ELR (cell line): Measurements from ENCODE around the gene CD209.
"Not testable (repeated sequence)": the region's sequence is repeated elsewhere in the genome, so short reads cannot be mapped to it uniquely, and the experiment has no call there.

Source experiments
- DNase-seq: peaks from one replicate; pipeline ENCODE4 v3.0.0-alpha.2; 2015; ENCODE audit warnings: low read depth

CD209 gene

DNA sequence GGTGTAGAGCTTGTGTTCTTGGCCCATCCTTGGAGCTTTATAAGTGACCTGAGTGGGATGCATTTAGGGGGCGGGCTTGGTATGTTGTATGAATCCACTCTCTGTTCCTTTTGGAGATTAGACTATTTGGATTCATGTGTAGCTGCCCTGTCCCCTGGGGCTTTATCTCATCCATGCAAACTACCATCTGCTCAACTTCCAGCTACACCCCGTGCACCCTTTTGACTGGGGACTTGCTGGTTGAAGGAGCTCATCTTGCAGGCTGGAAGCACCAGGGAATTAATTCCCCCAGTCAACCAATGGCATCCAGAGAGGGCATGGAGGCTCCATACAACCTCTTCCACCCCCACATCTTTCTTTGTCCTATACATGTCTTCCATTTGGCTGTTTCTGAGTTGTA, 21.8 kb upstream of the CD209 start:
- DNase-seq, result no peak

DNA sequence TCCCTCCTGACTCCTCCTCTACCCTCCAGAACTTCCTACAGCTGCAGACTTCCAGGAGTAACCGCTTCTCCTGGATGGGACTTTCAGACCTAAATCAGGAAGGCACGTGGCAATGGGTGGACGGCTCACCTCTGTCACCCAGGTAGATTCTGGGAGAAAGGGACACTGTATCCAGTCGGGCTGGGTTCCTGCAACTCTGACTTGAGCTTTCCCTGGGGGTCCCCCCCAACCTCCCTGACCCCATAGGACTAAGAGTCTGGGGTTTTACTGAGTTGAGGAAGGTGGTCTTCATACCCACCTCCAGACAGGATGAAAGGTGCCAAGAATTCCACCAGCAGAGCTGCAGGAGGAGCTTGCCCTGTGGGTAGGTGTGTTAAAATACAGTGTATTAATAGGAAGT, 20.2 kb upstream of the CD209 start:
- no peak for DNase-seq

DNA sequence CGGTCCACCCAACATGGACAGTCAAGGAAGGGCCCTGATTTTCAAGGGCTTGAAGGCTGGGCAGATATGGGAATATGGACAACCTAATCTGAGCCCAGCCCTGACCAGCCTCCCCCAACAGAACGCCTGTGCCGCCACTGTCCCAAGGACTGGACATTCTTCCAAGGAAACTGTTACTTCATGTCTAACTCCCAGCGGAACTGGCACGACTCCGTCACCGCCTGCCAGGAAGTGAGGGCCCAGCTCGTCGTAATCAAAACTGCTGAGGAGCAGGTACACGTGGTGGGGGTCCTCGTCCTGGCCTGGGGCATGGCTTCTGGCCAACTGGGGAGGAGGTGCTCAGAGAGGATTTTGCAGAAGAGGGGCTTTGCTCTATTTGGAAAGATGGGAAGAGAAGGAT, 19.2 kb upstream of the CD209 start:
- no peak for DNase-seq

DNA sequence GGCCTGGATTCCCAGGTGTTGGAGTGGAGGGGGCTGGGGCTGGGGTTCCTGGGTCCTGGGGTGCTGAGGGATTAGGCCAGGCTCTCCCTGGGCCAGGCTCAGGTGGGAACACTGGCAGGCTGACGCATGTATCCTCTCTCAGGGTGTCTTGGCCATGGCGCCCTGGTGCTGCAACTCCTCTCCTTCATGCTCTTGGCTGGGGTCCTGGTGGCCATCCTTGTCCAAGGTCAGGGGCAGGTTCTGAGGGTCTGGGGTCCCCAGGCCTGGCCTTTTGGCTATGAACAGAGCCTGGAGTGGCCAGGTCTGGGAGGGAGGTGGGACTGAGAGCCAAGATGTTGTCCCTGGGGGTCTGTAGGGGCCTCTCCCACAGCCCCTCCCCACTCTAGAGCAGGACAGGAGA, 17.7 kb upstream of the CD209 start:
- not testable (repeated sequence) for DNase-seq

DNA sequence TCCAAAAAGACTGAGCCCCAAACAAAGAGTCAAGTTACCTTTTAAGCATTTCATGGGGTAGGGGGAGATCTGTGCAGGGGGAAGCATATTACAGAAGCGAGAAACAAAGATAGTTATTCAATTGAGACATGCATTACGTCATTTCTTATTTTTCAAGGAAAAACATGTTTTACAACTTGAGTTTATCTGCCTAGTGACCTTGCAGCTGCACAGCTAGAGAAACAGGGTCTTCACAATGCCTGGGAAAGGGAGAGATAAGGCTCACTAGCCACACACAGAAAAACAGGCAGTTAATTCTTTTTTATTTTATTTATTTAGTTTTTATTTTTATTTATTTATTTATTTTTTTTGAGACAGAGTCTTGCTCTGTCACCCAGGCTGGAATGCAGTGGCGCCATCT, 16.8 kb upstream of the CD209 start:
- DNase-seq, result not testable (repeated sequence)

DNA sequence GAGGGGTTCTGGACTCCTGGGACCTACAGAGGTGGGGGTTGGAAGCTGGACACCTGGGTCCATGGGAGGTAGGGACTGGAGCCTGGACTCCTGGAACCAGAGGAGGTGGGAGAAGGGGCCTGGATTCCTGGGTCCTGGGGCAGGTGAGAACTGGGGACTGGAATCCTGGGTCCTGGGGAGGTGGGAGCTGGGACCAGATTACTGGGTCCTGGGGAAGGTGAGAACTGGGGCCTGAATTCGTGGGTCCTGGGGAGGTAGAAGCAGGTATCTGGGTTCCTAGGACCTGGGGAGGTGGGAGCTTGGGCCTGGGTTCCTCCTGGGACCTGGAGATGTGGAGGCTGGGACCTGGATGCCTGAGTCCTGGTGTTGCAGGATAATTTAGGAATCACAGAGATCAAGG, 16.4 kb upstream of the CD209 start:
- DNase-seq, result no peak

DNA sequence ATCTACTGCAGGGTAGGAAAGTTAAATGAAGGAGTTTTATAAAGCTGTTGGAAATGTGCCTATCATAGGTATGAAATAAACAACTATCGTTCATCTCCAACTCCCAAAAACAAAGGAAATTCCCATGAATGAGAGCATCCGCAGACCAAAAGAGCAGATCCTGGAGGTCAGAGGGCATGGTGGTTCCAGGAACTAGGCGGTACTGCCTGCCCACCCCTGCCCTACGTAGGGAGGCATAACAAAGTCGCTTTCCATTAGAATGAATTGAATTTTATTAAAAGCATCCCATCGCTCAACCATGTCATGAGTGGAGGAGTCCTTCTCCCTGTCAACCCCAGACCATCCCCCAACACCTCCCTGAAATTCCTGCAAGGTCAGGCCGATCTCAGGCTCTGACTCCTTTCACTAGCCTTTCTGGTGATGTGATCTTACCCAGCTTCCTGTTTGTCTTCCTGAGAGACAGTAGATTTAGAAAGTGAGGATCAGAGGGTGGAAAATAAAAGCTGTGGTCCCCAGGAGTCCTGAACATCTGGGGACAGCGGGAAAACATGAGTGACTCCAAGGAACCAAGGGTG, 15.5 kb upstream of the CD209 start, which contains the start of gene CLEC4M:
Gene CLEC4M, plus strand, starts transcription at position 525 of the 575 bp plus-strand sequence. Its CDS starts 24 bp downstream, at position 549.
- no peak for DNase-seq

DNA sequence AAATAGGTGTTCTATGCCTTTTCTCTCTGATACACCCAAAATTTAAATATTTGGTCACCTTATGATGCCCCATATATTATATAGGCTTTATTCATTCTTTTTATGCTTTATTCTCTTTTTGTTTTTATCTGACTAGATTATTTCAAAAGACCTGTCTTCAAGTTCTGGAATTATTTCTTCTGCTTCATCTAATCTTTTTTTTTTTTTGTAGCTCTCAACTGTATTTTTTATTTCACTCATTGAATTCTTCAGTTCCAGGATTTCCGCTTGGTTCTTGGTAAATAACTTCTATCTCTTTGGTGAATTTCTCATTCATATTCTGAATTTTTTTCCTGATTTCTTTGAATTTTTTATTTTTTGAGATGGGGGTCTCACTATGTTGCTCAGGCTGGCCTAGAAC, 11.8 kb upstream of the CD209 start:
- no peak for DNase-seq

DNA sequence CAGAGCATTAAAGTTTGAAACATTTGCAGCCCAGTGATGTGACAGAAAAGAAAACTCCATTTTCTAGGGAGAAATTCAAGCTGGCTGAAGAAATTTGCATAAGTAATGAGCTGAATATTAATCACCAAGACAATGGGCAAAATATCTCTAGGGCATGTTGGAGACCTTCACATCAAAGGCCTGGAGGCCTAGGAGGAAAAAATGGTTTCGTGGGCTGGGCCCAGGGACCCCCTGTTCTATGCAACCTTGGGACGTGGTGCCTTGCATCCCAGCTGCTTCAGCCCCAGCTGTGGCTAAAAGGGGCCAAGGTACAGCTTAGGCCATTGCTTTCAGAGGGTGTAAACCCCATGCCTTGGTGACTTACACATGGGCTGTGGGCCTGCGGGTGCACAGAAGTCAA, 10.0 kb upstream of the CD209 start:
- no peak for DNase-seq

DNA sequence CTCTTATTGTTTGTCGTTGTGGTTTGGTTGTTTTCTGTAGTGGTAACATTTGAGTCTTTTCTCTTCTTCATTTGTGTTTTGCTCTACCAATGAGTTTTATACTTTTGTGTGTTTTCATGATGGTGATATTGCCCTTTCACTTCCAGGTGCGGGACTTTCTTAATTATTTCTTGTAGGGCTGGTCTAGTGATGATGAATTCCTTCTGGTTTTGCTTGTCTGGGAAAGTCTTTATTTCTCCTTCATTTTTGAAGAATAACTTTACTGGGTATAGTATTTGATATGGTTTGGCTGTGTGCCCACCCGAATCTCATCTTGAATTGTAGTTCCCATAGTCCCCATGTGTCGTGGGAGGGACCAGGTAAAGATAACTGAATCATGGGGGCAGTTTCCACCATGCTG, 8.9 kb upstream of the CD209 start:
- no peak for DNase-seq

DNA sequence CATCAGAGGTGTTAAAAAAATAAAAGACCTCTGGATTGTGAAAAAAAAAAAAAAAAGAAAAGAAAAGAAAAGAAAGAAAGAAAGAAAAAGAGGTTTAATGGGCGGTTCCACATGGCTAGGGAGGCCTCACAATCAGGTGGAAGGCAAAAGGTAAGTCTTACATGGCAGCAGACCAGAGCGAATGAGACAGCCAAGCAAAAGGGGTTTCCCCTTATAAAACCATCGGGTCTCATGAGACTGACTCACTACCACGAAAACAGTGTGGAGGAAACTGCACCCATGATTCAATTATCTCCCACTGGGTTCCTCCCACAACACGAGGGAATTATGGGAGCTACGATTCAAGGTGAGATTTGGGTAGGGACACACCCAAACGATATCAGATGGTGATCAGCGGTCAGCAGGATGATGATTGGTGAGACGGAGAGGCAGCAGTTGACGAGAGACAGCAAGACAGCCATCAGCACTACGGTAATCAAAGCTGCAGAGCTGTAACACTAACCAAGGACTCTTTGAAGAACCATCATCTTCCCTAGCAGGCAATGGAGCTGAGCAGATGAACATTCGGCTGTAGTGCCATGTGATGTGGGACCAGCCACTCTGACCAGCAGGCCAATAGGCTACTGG, 3.9 kb upstream of the CD209 start:
- peak; percentile 39 for DNase-seq

DNA sequence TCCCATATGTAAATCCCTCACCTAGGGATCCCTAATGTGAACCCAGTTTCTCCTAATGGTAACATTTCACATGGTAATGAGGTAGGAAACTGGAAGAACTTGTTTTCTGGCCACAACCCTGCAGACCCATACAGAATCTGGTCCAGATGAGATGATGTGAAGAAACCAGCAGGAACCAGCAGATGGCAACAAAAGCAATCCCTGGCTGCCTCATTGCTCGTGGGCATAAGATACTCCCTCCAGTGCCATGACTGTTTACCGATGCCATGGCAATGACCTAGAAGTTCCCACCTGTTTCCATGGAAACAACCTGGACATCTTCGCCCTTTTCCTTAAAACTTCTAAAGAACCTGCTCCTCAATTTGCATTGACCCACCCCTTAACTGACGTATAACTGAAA, 1.4 kb upstream of the CD209 start:
- DNase-seq, result peak; percentile 59

DNA sequence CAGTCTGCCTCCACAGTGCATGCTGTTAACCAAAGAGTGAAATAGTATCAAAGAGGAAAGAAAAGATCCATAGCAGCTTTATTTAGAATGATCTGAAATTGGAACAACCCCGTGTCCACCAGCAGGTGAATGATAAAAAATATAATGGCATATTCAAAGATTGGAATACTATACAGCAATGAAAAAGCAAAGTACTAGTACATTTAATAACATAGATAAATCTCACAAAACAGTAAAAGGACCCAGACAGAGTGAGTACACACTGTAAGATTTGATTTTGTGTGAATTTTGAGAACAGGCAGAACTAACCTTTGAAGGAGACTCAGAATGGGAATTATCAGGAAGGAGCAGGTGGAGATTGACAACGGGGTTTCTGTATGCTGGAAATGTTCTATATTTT, 837 bp upstream of the CD209 start:
- DNase-seq, result no peak

DNA sequence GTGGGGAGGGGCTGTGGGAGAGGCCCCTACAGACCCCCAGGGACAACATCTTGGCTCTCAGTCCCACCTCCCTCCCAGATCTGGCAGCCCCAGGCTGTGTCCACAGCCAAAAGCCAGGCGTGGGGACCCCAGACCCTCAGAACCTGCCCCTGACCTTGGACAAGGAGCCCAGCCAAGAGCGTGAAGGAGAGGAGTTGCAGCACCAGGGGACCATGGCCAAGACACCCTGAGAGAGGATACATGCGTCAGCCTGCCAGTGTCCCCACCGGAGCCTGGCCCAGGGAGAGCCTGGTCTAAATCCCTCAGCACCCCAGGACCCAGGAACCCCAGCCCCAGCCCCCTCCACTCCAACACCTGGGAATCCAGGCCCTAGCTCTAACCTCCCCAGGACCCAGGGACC, 1.0 kb downstream of the CD209 start:
- not testable (repeated sequence) for DNase-seq

DNA sequence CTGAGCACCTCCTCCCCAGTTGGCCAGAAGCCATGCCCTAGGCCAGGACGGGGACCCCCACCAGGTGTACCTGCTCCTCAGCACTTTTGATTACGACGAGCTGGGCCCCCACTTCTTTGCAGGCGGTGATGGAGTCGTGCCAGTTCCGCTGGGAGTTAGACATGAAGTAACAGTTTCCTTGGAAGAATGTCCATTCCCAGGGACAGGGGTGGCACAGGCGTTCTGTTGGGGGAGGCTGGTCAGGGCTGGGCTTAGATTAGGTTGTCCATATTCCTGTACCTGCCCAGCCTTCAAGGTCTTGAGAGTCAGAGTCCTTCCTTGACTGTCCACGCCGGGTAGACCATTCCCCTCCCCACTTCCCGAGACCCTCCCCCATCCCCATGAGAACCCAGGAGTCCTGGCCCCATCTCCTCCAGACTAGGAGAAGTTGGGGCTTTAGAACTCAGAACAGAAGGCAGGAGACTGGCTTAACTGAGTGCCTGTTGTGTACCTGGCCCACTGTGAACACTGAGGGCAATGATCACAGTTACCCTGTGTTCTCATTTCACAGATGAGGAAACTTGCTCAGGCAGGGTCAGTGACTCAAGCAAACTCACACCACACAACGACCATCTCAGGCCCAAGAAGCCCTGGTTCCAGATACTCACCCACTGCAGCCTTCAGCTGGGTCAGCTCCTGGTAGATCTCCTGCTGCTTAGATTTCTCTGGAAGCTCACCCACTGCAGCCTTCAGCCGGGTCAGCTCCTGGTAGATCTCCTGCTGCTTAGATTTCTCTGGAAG, 2.3 kb downstream of the CD209 start:
- DNase-seq, result no peak

DNA sequence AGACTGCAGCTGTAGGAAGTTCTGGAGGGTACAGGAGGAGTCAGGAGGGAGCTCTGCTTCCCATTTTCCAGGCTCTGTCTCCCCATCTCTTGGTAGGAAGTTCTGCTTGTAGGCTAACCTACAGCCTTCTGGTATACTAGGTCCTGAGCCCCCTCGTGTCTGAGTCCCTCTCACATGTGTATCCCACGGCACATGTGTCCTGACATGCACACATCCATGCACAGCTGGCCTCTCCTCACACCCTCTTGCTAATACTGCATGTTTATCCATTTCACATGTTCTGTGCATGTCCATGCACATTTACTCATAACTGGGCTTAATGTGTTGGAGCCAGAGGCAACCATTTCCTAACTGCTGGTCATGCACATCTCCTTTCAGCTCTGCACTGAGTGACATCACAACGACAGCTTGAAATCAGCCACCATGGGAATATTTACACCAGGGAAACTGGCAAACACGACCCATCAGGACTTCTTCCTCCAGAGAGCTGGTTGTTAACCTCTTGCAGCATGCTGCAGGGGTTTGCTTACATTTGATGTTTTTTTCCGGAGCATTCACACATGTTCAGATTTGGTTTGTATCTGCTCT, 3.0 kb downstream of the CD209 start:
- no peak for DNase-seq

DNA sequence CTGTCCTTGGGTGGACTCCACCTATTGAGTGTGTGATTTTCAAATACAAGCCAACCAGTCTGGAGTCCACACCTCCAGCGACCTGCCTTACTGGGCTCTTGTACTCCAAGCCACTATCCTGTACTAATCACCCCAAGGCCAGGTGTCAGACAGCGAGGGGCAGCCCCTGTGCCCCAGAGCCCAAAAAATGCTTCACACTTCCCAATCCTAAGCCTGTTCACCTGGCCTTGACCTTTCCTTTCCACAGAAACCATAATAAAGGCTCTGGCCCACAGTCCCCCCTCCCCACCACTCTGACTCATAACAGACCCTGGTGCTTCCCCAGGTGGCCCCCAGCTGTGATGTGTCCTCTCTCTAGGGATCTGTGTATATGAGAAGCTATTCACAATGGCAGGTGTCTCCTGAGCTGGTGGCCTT, 3.9 kb downstream of the CD209 start:
- no peak for DNase-seq

DNA sequence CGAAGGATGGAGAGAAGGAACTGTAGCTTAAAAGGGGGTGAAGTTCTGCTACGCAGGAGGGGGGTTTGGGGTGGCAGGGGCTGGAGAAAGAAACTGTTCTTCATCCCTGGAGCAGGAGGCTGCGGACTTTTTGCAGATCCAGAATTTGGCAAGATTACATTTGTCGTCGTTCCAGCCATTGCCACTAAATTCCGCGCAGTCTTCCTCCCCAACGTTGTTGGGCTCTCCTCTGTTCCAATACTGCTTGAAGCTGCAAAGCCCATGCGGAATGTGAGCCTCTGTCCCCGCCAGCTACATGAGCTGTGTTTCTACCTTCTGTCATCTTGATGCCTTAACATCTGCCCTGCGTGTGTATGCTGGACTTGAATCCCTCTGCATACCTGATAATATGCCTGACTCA, 4.3 kb downstream of the CD209 start:
- DNase-seq, result no peak

DNA sequence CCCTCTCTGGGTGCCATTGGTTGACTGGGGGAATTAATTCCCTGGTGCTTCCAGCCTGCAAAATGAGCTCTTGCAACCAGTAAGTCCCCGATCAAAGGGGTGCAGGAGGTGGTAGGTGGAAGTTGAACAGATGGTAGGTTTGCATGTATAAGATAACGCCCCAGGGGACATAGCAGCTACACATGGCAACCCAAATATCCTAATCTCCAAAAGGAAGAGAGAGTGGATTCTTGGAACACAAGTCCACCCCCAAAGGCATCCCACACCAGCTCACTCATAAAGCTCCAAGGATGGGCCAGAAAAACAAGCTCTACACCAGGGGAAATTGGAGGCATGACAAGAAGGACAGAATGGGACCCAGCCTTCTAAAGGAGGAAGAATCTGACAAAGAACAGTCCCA, 4.8 kb downstream of the CD209 start:
- no peak for DNase-seq

DNA sequence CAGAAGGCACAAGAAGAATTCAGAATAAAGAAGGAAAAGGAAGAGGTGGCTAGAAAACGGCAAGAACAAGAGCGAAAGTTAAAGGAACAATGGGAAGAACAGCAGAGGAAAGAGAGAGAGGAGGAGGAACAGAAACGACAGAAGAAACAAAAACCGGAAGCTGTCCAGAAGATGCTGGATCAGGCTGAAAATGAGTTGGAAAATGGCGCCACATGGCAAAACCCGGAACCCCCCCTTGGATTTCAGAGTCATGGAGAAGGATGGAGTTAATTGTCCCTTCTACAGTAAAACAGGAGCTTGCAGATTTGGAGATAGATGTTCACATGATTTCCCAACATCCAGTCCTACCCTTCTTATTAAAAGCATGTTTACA, 6.7 kb downstream of the CD209 start:
- no peak for DNase-seq

DNA sequence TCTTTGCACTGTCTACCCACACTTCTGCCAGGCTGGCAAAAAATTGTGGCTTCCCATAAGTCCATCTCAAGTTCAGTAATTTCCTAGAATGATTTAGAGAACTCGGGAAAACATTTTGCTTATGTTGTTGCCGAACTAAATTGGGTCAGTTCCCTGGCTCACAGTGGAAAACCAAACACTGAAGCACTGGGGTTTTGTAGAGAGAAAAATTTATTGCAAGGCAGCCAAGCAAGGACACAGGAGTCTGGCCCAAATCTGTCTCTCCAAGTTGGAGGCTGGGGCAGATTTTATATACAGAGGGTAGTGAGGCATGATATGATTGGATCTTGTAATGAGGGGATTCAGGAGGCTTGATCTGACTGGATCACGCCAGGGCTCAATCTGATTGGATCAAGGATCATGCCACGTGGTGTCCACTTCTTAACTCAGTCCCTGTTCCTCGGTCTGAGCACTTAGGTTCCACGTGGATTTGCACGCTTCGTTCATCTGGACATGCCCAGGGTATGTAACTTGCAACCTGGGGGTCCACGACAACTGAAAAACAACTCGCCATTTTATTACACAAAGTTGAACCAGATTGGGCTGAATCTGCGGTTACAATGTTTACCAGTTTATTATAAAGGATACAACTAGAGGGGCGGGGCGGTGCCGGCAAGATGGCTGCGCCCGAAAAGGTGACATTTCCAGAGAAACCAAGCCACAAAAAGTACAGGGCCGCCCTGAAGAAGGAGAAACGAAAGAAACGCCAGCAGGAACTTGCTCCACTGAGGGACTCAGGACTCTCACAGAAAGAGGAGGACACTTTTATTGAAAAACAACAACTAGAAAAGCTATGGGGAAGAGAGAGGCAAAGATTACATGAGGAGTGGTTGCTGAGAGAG, 7.3 kb downstream of the CD209 start:
- DNase-seq, result no peak

DNA sequence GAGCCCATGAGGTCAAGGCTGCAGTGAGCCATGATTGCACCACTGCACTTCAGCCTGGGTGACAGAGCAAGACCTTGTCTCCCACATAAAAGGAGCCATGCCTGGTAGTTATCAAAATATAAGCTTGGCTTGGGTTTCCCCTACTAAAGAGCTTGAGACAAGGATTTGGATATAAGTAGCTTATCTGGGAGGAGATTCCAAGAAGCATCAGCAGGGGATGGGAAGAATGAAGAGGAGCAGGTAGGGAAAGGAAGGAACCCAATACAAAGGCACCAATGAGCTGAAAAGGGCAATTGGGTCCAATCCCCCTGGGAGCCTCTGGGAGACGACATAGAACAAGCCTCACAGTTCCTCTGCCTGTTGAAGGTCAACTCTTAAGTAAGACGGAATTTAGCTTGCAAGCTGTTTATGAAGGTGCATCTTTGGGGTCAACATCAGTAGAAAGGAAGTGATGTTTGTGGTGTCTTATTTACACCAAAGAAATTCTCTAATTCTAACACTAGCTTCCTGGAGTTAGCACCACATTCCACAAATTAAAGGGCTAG, 8.1 kb downstream of the CD209 start:
- DNase-seq, result no peak
